Colonic mucosa (tissue), 4 donors: ENCODE data around the gene CNTN4. TPM values are rescaled to one million over a fixed set of nuclear protein-coding genes. Genes with fewer than 3 reads are reported as not detected.

Source experiments
- DNase-seq: peaks from one replicate; pipeline ENCODE4 v3.0.0-alpha.2; 2020
- H3K27ac ChIP-seq: fragments of 200-600 bp; one replicate; pipeline ENCODE4 v1.8.0; 2021
- H3K27me3 ChIP-seq: fragments of 200-600 bp; one replicate; pipeline ENCODE4 v1.8.0; 2021
- H3K36me3 ChIP-seq: fragments of 200-600 bp; one replicate; pipeline ENCODE4 v1.8.0; 2021
- H3K4me1 ChIP-seq: fragments of 200-600 bp; one replicate; pipeline ENCODE4 v1.8.0; 2021; ENCODE audit warnings: mild to moderate bottlenecking
- H3K4me3 ChIP-seq: fragments of 200-600 bp; one replicate; pipeline ENCODE4 v1.8.0; 2021
- H3K9ac ChIP-seq, 2 donors: one replicate each; pipeline ENCODE4 v1.7.0; 2013; ENCODE audit warnings: control low read depth in 2 of 2, low read depth in 2 of 2, low read length in 2 of 2
- H3K9me3 ChIP-seq: fragments of 200-600 bp; one replicate; pipeline ENCODE4 v1.8.0; 2021
- intact Hi-C: fragments of 100-400 bp; cut with DNase I; formaldehyde crosslinking; loops from one replicate; pipeline ENCODE4 v1.14.1; 2022
- total RNA-seq, 2 donors: library from RNA; stranded (reverse); fragmentation: NEBNext Ultra II Directional in 1 of 2; extraction: Animal tissue kit (Norgen Biotek cat#: 25700) in 1 of 2; gene quantifications; one replicate each; pipeline ENCODE4 v1.2.1, GENCODE V29; 2021
- TF ChIP-seq, protein P1 (sequence below): fragments of 200-600 bp; IDR thresholded peaks from one replicate; pipeline ENCODE4 v1.8.0; 2022; ENCODE audit warnings: antibody characterized with exemption, mild to moderate bottlenecking
- donor health status: healthy.
- donor health status: DM: no; HTN: no; CAD: no.
- donor health status: DM: no; HTN: no; CAD: no.

The CNTN4 gene
- total RNA-seq, 2 donors from 2014 or later, result 8.2 to 19.1 TPM

DNA sequence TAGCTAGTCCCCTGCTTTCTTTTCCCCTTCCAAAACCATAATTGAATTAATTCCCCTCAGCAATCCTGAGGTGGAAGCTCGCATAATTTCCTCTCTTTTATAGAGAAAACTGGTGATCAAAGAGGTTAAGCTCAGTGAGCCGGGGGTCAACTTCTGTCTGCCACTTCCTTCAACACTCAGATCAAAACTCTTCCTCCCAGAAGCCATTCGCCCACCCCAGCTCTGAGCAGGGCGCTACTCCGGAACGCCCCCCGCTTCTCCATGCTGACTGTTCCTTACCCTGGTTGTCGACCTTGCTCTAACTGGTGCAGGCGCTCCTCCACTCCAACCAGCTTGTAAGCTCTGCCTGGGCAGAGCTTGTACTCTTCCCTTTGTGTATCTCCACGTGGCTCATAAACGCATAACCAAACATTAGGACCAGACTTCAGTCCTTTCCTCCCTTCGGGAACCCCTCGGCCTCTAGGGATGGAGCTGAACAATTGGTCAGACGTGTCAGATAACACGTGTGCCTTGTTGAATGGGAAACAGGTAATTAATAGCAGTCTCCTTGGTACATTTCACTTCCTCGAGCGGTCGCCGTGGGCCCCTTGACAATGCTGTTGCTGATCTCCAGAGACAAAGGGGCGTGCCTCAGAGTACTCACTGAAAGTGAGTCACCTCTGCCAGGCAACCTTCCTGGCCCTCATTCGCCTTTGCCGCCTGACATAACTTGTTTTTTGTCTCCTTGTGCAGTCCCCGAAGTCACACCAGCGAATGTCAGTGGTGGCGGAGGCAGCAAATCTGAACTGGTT lies 939.7 kb downstream of the CNTN4 start:
- no peaks in the 10 kb centered on the region for H3K4me1 ChIP-seq
- no peaks in the 10 kb centered on the region for H3K27me3 ChIP-seq
- no peak overlapping the region for H3K4me3 ChIP-seq
- no peak for DNase-seq
- intact Hi-C loops, result no loop called here
- no peaks in the 10 kb centered on the region for H3K9me3 ChIP-seq
- H3K9ac ChIP-seq, result no peak overlapping the region
- H3K27ac ChIP-seq, result no peak overlapping the region
- TF ChIP-seq, protein P1, sequence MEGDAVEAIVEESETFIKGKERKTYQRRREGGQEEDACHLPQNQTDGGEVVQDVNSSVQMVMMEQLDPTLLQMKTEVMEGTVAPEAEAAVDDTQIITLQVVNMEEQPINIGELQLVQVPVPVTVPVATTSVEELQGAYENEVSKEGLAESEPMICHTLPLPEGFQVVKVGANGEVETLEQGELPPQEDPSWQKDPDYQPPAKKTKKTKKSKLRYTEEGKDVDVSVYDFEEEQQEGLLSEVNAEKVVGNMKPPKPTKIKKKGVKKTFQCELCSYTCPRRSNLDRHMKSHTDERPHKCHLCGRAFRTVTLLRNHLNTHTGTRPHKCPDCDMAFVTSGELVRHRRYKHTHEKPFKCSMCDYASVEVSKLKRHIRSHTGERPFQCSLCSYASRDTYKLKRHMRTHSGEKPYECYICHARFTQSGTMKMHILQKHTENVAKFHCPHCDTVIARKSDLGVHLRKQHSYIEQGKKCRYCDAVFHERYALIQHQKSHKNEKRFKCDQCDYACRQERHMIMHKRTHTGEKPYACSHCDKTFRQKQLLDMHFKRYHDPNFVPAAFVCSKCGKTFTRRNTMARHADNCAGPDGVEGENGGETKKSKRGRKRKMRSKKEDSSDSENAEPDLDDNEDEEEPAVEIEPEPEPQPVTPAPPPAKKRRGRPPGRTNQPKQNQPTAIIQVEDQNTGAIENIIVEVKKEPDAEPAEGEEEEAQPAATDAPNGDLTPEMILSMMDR, result no peak
- no peaks in the 10 kb centered on the region for H3K36me3 ChIP-seq

DNA sequence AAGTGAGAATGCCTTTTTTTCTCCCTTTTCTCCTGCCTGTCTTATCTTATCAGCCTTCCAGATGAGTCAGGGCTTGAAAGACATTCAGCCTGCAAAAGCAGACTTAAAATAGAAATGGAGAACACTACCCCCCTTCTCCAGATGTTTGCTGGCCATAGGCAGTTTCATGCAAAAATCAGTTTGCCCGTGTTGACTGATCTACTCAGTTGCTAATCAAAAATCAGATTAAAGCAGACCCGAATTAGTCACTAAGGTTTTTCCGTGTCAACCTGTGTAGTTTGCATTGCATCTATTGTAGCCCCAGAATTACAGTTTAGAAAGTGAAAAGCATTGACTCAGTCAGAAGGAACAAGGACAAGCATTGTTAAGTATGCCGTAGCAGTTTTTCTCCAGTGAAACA lies 955.3 kb downstream of the CNTN4 start:
- no peak overlapping the region for H3K9ac ChIP-seq
- TF ChIP-seq, protein P1, result no peak
- no peak overlapping the region for H3K4me3 ChIP-seq
- H3K27ac ChIP-seq, result no peak overlapping the region
- H3K36me3 ChIP-seq, result no peaks in the 10 kb centered on the region
- no peaks in the 10 kb centered on the region for H3K4me1 ChIP-seq
- intact Hi-C loops, result no loop called here
- no peak for DNase-seq
- no peaks in the 10 kb centered on the region for H3K27me3 ChIP-seq
- H3K9me3 ChIP-seq, result no peaks in the 10 kb centered on the region

DNA sequence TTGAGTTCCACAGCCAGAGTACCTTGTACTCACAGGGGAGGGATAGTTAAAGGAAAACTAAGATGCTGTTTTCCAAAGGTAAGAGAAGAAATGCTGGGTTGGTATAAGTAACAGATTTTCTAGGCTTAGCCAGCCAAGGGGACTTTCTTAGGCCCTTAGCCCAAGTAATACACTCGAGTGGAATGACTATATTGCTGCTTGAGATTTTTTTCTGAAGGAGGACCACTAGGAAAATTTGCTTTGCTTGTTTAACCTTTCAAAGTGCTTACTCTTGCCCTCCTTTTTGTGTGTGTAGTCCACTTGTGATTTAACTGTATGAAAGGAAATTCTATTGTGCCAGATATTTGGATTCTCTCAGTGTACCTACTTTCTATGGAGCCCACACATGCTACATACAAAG lies 961.0 kb downstream of the CNTN4 start:
- H3K36me3 ChIP-seq, result no peaks in the 10 kb centered on the region
- TF ChIP-seq, protein P1, result no peak
- intact Hi-C loops, result no loop called here
- H3K4me1 ChIP-seq, result no peaks in the 10 kb centered on the region
- no peaks in the 10 kb centered on the region for H3K9me3 ChIP-seq
- no peak overlapping the region for H3K27ac ChIP-seq
- no peak for DNase-seq
- no peak overlapping the region for H3K9ac ChIP-seq
- H3K27me3 ChIP-seq, result no peaks in the 10 kb centered on the region
- H3K4me3 ChIP-seq, result no peak overlapping the region

DNA sequence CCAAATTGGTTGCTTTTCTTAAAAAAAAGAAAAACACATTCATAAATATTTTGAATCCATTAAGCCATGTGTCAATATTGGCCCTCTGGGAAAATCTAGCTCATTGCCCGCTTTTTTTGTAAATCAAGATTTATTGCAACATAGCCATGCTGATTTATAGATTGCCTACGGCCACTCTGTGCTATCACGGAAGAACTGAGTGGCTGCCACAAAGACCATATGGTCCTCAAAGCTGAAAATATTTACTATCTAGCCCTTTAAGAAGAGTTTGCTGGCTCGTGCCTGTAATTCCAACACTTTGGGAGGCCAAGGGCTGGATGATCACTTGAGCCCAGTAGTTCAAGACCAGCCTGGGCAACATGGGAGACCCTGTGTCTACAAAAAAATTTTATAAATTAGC lies 965.6 kb downstream of the CNTN4 start:
- intact Hi-C loops, result no loop called here
- no peak overlapping the region for H3K4me3 ChIP-seq

DNA sequence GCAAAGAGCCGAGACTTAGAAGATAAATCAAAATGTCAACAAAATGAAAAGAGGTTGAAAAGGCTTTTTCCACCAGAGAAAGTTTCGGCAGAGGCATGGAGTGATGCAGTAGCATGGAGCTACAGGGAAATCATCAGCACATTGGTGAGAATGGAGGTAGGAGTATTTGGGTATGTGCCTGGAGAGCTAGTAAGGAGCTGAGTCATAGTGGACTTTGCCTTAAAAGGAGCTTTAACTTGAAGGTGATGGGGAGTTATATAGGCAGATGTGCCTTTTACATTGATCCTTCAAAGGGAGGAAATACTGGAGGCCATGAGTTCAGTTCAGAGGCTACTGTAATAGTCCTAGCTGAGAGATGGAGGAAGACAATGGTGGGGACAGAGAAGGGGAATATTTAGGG lies 967.2 kb downstream of the CNTN4 start:
- Histone ChIP-seq H3K9ac (no peak overlapping the region), H3K4me1 (no peaks in the 10 kb centered on the region), H3K27ac (no peak overlapping the region), H3K9me3 (no peaks in the 10 kb centered on the region), H3K27me3 (no peaks in the 10 kb centered on the region), H3K36me3 (no peaks in the 10 kb centered on the region), H3K4me3 (no peak overlapping the region)
- no peak for DNase-seq
- intact Hi-C loops, result no loop called here
- TF ChIP-seq, protein P1, result no peak

More for the DNA sequence above, 965.6 kb downstream of the CNTN4 start:
- Histone ChIP-seq H3K36me3 (no peaks in the 10 kb centered on the region), H3K9ac (no peak overlapping the region), H3K4me1 (no peaks in the 10 kb centered on the region), H3K27me3 (no peaks in the 10 kb centered on the region), H3K27ac (no peak overlapping the region), H3K9me3 (no peaks in the 10 kb centered on the region)
- no peak for DNase-seq
- TF ChIP-seq, protein P1, result no peak
